HG03280 (cell line): ENCODE results near the gene TEX261.

Experiments
- ATAC-seq: cut with Tn5 transposase; IDR thresholded peaks from one replicate; pipeline ENCODE4 v1.9.1; 2021; ENCODE audit warnings: mild to moderate bottlenecking, moderate library complexity; ENCODE audit not compliant: unreplicated experiment

TEX261 gene

DNA sequence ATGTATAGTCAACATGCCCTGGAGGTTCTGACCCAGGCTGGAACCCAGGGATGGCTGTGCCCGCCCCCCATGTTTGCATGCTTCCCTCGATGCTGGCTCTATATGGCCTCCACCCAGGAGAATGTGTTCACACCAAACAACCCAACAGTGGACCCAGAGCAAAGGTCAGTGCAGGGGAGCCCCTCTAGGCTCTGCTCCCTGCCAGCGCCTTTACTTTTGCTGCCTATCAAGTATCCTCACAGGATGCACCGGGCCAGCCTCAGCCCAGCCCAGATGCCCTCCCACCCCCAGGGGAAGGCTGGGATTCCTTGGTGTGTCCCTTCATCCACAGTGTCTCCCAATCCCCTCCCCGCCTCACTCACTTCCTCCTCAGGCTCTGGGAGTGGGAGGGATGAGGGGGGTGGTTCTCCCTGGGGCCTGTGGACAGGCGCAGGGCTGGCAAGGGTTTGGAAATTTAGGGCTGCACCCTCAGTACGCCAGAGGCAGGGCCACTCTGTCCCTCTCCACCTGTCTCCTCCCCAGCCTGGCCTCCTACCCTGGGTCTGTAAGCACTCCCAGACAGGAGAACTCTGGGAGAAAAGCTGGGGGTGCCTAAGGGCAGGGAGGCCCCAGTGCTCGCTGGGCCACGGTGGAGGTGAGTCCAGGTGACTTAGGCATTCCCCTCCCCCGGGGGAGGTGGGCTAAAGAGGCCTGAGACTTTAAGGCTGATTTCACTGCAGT lies 56.6 kb downstream of the TEX261 start:
- ATAC-seq, result no peak

DNA sequence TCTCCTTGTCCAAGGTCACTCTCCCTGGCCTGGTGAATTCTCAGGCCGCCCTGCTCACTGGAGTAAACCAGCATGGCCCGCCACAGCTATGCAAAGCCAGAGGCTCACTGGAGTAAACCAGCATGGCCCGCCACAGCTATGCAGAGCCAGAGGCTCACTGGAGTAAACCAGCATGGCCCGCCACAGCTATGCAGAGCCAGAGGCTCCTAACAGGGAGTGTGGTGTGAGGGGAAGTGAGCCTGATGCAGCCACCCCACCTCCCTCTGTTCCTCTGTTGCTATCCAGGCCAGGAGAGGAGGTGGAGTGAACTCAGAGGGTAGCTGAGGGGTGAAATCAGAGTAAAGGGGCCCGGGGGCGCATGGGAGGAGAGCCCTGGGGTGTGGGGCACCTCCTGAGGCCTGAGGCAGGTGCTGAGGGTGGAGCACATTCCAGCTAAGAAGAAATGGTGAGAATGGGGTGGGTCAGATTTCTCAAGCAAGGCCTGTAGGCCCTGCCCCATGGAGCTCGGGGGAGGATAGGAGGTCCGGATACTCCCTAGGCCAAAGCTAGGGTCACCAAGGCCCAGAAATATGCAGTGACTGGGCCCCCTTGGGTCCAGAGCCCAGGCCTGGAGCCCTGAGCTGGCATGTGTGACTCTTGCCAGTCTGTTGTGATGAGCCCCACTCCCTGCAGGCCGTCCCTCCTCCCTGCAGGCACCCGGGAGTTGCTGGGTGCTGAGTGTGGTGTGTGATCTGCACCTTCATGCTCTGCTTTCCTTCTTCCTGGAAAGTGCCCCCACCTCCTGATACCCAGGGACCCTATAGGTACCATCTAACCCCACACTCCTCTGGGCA lies 57.5 kb downstream of the TEX261 start:
- no peak for ATAC-seq

DNA sequence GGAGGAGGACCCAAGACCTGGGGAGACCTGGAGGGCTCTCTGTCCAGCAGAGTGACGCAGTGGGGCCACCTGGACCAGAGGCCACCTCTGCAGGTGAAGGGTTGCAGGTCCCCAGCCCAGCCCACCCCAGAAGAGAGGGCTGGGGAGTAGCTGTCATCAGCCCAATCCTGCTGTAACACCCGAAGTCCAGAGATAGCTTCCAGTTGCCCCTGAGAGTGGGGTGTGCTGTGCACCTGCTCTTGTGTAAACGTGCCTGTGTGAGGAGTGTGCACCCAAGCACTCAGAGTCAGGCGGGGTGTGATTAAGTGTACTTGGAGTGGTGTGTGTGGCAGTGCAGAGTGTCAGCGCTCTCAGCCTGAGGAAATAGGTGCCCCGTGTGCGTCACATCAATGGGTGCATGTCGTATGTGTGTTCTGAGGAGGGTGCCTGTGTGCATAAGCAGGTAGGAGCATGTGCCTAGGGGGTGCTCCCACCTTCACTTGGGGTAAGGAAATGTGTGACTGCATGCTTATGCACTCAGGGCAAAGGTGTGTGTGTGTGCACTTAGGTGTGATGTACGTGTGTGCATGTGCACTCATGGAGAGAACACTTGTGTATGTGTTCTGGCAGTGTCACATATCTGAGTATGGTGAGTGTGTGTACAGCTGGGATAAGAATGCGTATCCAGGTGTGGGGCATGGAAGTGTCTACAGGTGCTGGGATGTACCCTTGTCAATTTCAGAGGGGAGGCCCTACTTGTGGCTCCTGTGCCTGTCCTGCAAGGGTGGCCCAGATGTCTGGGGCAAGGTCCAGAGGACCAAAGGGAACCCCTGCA lies 58.3 kb downstream of the TEX261 start:
- no peak for ATAC-seq
